Measurements from ENCODE around the gene OARD1. TPM values are rescaled to one million over a fixed set of nuclear protein-coding genes. Genes with fewer than 3 reads are reported as not detected.

Gene OARD1
- total RNA-seq, 2 donors from 2014 or later, result 22.9 to 27.2 TPM

DNA sequence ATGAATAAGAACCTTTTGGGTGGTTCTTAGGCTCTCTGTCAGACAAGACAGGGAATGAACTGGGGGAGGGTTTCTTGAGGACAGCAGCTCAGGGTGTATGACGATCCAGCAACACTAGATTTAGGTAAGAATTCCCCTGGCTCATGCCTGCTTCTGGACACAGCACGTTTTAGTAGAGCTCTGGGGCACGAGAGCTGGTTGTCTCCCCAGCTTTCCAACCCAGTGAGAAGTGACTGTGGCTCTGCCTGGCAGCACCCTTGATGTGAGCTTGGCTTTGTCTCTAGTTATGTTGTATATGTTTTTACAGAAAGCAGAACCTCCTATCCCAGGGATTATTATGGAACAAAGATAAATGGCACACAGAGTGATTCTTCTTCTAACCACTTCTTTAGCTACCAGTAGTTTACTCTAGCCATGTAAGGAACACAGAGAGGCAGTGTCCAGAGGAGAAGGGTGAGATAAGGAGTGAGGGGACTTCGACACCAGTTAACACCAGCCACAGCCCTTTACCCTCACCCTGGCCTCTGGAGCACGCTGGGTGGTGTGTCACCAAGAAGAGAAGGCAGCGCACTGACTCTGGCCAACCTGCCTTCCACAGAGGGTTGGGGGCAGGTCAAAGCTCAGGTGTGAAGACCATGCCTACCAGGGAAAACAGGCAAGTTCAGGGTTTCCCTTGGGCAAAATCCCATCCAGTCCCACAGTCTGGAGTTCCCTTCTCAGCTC is 15.2 kb downstream of the OARD1 start:
- TF ChIP-seq POLR2A (IDR thresholded peaks at IDR 0.05) (no peak), POLR2AphosphoS5 (IDR thresholded peaks at IDR 0.05) (no peak)
- TF ChIP-seq, protein P1, sequence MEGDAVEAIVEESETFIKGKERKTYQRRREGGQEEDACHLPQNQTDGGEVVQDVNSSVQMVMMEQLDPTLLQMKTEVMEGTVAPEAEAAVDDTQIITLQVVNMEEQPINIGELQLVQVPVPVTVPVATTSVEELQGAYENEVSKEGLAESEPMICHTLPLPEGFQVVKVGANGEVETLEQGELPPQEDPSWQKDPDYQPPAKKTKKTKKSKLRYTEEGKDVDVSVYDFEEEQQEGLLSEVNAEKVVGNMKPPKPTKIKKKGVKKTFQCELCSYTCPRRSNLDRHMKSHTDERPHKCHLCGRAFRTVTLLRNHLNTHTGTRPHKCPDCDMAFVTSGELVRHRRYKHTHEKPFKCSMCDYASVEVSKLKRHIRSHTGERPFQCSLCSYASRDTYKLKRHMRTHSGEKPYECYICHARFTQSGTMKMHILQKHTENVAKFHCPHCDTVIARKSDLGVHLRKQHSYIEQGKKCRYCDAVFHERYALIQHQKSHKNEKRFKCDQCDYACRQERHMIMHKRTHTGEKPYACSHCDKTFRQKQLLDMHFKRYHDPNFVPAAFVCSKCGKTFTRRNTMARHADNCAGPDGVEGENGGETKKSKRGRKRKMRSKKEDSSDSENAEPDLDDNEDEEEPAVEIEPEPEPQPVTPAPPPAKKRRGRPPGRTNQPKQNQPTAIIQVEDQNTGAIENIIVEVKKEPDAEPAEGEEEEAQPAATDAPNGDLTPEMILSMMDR (IDR thresholded peaks at IDR 0.05), result no peak
- 89% methylated on average over 6 of the region's 6 CpGs for WGBS
- Histone ChIP-seq H3K27ac (no peak overlapping the region), H3K4me1 (replicated peaks) (no peaks in the 10 kb centered on the region), H3K36me3 (no peaks in the 10 kb centered on the region), H3K4me3 (no peak overlapping the region), H3K9me3 (no peaks in the 10 kb centered on the region), H3K27me3 (replicated peaks; ENCODE audit: insufficient read depth) (no peaks in the 10 kb centered on the region)
- intact Hi-C loops (cut with DNase I), result no loop called here
- no peak for DNase-seq (ENCODE audit: low spot score)

DNA sequence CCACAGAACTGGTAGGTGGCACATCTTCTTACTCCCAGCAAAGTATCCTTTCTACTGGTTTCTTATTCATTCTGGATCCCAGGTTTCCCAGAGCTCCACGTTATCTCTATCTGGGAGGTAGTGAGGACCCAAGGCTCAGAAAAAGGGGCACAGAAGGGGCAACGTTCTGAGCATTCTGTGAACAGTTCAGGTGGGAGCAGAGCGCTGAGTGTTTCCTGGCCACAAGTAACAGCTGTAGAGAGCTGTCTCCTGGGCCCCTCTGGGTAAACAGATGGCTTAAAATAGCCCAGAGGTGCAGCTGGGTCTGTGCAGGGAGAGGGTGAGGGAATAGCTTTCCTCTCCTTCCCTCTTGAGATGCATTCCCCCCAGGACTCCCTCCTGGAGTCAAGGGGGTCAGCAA is 17.0 kb downstream of the OARD1 start:
- WGBS, result 55% methylated on average over 3 of the region's 3 CpGs
- Histone ChIP-seq H3K27me3 (replicated peaks; ENCODE audit: insufficient read depth) (no peaks in the 10 kb centered on the region), H3K4me1 (replicated peaks) (no peaks in the 10 kb centered on the region), H3K4me3 (no peak overlapping the region), H3K27ac (no peak overlapping the region), H3K9me3 (no peaks in the 10 kb centered on the region), H3K36me3 (no peaks in the 10 kb centered on the region)
- intact Hi-C loops (cut with DNase I), result no loop called here
- TF ChIP-seq POLR2AphosphoS5 (IDR thresholded peaks at IDR 0.05) (no peak), POLR2A (IDR thresholded peaks at IDR 0.05) (no peak)
- TF ChIP-seq, protein P1 (IDR thresholded peaks at IDR 0.05), result no peak
- DNase-seq (ENCODE audit: low spot score), result no peak

DNA sequence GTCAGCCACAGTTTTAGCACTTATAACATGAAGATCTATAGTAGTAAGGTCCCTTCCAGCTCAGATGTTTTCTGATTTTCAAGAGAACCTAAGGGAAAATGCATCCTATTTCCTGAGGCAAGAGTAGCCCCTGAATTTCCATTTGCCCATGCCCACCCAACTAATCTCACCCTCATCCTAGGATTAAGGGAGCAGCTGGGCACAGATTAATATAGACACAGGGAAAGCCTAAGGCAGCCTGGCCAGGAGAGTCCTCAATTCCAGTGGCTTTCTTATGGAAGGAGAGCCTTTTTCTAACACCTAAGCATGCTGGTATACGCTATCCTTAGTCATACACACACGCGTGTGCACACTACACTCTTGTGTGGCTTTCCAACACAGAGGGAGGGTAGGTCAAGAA is 17.6 kb downstream of the OARD1 start:
- Histone ChIP-seq H3K4me1 (replicated peaks) (no peaks in the 10 kb centered on the region), H3K4me3 (no peak overlapping the region), H3K27me3 (replicated peaks; ENCODE audit: insufficient read depth) (no peaks in the 10 kb centered on the region), H3K36me3 (no peaks in the 10 kb centered on the region), H3K27ac (no peak overlapping the region), H3K9me3 (no peaks in the 10 kb centered on the region)
- no peak for DNase-seq (ENCODE audit: low spot score)
- 100% methylated on average over 3 of the region's 3 CpGs for WGBS
- intact Hi-C loops (cut with DNase I), result no loop called here
- TF ChIP-seq POLR2AphosphoS5 (IDR thresholded peaks at IDR 0.05) (no peak), POLR2A (IDR thresholded peaks at IDR 0.05) (no peak)
- TF ChIP-seq, protein P1 (IDR thresholded peaks at IDR 0.05), result no peak

DNA sequence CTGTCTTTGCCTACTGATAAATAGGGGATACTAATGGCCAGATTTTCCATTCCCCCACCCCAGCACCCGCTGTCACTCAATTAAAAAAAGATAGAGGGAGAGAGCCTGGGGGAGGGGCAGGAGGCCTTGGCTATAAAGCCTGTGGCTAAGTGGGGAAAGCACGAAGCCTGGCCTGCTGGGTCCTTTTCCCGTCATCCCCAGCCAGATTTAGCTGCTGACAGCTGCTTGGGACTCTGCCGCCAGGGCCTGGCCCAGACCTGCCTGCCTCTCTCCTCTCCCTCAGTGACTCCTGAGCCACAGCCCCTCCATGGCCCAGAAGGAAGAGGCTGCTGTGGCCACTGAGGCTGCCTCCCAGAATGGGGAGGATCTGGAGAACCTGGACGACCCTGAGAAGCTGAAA is 19.1 kb downstream of the OARD1 start, which contains the start of gene APOBEC2:
Gene APOBEC2 (plus strand): TSS at position 162 of the 400 bp plus-strand sequence. CDS start 146 bp downstream, at position 308.
- H3K36me3 ChIP-seq, result no peaks in the 10 kb centered on the region
- H3K27ac ChIP-seq, result no peak within 1 kb of the TSS
- no peak for DNase-seq (ENCODE audit: low spot score)
- H3K9me3 ChIP-seq, result no peaks in the 10 kb centered on the region
- intact Hi-C loops (cut with DNase I), result no loop called here
- TF ChIP-seq POLR2AphosphoS5 (IDR thresholded peaks at IDR 0.05) (no peak), POLR2A (IDR thresholded peaks at IDR 0.05) (no peak)
- TF ChIP-seq, protein P1 (IDR thresholded peaks at IDR 0.05), result no peak
- 44% methylated on average over 5 of the region's 5 CpGs for WGBS
- H3K27me3 ChIP-seq (replicated peaks; ENCODE audit: insufficient read depth), result no peaks in the 10 kb centered on the region
- no peaks in the 10 kb centered on the region for H3K4me1 ChIP-seq (replicated peaks)
- H3K4me3 ChIP-seq, result no peak within 1 kb of the TSS

DNA sequence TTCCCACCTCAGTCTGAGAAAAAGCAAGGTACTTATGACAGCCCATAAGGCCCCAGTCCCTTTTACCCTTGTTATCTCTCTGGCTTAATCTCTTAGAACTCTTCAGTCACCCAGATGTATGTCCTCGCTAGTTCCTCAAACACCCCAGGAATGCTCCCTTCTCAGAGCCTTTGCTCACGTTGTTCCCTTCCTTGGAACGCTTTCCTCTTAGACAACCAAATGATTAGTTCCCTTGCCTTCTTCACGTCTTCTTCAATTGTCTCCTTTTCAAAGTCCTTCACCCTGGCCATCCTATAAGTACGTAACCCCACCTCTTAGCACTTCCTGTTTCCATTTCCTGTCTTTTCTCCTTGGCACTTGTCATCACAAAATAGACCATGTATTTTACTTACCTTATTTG is 20.3 kb downstream of the OARD1 start:
- H3K27ac ChIP-seq, result no peak overlapping the region
- 75% methylated on average over 5 of the region's 5 CpGs for WGBS
- H3K4me3 ChIP-seq, result no peak overlapping the region
- H3K9me3 ChIP-seq, result no peaks in the 10 kb centered on the region
- H3K4me1 ChIP-seq (replicated peaks), result no peaks in the 10 kb centered on the region
- H3K36me3 ChIP-seq, result no peaks in the 10 kb centered on the region
- DNase-seq (ENCODE audit: low spot score), result no peak
- intact Hi-C loops (cut with DNase I), result no loop called here
- TF ChIP-seq POLR2AphosphoS5 (IDR thresholded peaks at IDR 0.05) (no peak), POLR2A (IDR thresholded peaks at IDR 0.05) (no peak)
- TF ChIP-seq, protein P1 (IDR thresholded peaks at IDR 0.05), result no peak
- no peaks in the 10 kb centered on the region for H3K27me3 ChIP-seq (replicated peaks; ENCODE audit: insufficient read depth)
